ENCODE measurements around the gene VMAC. TPM values are rescaled to one million over a fixed set of nuclear protein-coding genes. Genes with fewer than 3 reads are reported as not detected.
A peak's percentile ranks its signal among the peaks of the same experiment; 100 is the strongest.

The VMAC gene
- total RNA-seq, 1 experiment from 2014 or later: 4.3 TPM

DNA sequence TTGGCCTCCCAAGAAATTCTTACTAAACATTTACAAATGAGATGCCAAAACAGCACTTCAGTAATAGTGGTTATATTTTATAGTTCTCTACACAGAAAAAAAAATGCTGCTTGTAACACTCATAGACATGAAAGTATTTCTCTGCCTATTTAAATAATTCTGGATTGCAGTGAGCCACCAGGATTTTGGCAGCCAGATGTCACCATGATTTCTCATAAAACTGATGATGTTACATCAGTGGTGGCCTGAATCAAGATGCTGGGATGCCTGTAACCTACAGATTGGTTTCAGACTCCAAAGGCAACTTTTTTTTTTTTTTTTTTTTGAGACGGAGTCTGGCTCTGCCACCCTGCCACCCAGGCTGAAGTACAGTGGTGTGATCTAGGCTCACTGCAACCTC is 6.7 kb downstream of the VMAC start:
- H3K36me3 Mint-ChIP-seq (ENCODE audit: insufficient read depth, unreplicated experiment): peaks cover 29% of the 10 kb centered on the region
- no peak for DNase-seq
- no TSS peak for BruUV-seq (replicated peaks)
- no peak overlapping the region for H3K27ac Mint-ChIP-seq (ENCODE audit: unreplicated experiment)
- no peaks in the 10 kb centered on the region for H3K9me3 Mint-ChIP-seq (ENCODE audit: low read depth, unreplicated experiment)
- TF ChIP-seq, protein P1, sequence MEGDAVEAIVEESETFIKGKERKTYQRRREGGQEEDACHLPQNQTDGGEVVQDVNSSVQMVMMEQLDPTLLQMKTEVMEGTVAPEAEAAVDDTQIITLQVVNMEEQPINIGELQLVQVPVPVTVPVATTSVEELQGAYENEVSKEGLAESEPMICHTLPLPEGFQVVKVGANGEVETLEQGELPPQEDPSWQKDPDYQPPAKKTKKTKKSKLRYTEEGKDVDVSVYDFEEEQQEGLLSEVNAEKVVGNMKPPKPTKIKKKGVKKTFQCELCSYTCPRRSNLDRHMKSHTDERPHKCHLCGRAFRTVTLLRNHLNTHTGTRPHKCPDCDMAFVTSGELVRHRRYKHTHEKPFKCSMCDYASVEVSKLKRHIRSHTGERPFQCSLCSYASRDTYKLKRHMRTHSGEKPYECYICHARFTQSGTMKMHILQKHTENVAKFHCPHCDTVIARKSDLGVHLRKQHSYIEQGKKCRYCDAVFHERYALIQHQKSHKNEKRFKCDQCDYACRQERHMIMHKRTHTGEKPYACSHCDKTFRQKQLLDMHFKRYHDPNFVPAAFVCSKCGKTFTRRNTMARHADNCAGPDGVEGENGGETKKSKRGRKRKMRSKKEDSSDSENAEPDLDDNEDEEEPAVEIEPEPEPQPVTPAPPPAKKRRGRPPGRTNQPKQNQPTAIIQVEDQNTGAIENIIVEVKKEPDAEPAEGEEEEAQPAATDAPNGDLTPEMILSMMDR (IDR thresholded peaks at IDR 0.05; ENCODE audit: unreplicated experiment): no peak
- intact Hi-C loops (cut with micrococcal nuclease; ENCODE audit: unreplicated experiment): no loop called here
- CTCF ChIA-PET: no interaction called here
- H3K4me3 Mint-ChIP-seq (ENCODE audit: low read depth, unreplicated experiment): no peak overlapping the region
- H3K27me3 Mint-ChIP-seq (ENCODE audit: unreplicated experiment): no peaks in the 10 kb centered on the region
- H3K4me1 Mint-ChIP-seq (ENCODE audit: low read depth, unreplicated experiment): peaks cover 4% of the 10 kb centered on the region

DNA sequence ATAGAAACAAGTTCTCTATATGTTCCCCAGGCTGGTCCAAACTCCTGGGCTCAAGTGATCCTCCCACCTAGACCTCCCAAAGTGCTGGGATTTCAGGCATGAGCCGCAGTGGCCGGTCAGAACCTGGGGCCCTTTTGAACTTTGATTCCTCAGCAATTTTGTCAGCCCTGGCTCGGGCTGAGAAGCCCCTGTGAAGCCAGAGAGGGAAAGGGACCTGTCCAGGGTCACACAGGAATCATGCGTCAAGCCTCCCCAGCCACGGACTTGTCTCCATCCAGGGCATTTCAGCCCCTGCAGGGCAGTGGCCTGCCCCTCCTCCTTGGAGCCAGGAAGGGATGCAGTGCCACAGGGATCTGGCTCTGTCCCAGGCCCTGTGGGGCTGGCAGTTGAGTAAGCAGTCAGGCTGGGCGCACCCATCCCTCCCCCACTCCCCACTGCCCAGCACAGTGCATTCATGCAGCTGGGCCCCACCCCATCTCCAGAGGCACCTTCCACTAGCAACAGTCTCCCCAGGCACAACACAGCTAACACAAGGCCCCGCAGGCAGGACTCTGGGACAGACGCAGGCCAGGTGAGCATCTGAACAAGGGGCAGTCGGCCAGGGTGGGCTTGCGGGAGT is 9.2 kb downstream of the VMAC start, which contains the start of gene CAPS:
TSS of gene CAPS (plus strand) at position 516 of the 619 bp plus-strand sequence. CDS start 153 bp downstream, outside the sequence.
- TF ChIP-seq, protein P1 (IDR thresholded peaks at IDR 0.05; ENCODE audit: unreplicated experiment): no peak
- H3K27me3 Mint-ChIP-seq (ENCODE audit: unreplicated experiment): no peaks in the 10 kb centered on the region
- peak within 1 kb of the TSS; percentile 63 for H3K27ac Mint-ChIP-seq (ENCODE audit: unreplicated experiment)

DNA sequence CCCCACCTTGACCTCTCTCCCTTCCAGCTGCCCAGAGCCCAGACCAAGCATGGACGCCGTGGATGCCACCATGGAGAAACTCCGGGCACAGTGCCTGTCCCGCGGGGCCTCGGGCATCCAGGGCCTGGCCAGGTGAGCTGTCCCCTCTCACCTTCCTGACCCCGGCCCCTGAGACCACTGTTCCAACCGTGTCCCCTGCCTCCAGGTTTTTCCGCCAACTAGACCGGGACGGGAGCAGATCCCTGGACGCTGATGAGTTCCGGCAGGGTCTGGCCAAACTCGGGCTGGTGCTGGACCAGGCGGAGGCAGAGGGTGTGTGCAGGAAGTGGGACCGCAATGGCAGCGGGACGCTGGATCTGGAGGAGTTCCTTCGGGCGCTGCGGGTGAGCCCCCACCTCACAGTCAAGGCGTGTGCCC is 9.7 kb downstream of the VMAC start:
- Mint-ChIP-seq H3K4me1 (ENCODE audit: low read depth, unreplicated experiment) (no peaks in the 10 kb centered on the region), H3K27me3 (ENCODE audit: unreplicated experiment) (no peaks in the 10 kb centered on the region), H3K9me3 (ENCODE audit: low read depth, unreplicated experiment) (no peaks in the 10 kb centered on the region), H3K27ac (ENCODE audit: unreplicated experiment) (peak overlapping the region; percentile 39), H3K36me3 (ENCODE audit: insufficient read depth, unreplicated experiment) (peaks cover 44% of the 10 kb centered on the region), H3K4me3 (ENCODE audit: low read depth, unreplicated experiment) (peak overlapping the region; percentile 62)
- CTCF ChIA-PET: interaction anchor here (1.0 kb wide), 1 partner anchor 10 kb away, joined by 5 read pairs; no protein-coding TSS in a partner anchor
- TF ChIP-seq, protein P1 (IDR thresholded peaks at IDR 0.05; ENCODE audit: unreplicated experiment): no peak
- DNase-seq: peak; percentile 18
- intact Hi-C loops (cut with micrococcal nuclease; ENCODE audit: unreplicated experiment): no loop called here
- BruUV-seq (replicated peaks): TSS peak; percentile 56

More for the DNA sequence above, 9.2 kb downstream of the VMAC start, which contains the start of gene CAPS:
- CTCF ChIA-PET: interaction anchor here (0.6 to 1.0 kb wide), 2 partner anchors 10 to 150 kb away, joined by 4 to 5 read pairs; no protein-coding TSS in a partner anchor
- no peaks in the 10 kb centered on the region for H3K4me1 Mint-ChIP-seq (ENCODE audit: low read depth, unreplicated experiment)
- H3K9me3 Mint-ChIP-seq (ENCODE audit: low read depth, unreplicated experiment): no peaks in the 10 kb centered on the region
- H3K36me3 Mint-ChIP-seq (ENCODE audit: insufficient read depth, unreplicated experiment): peaks cover 41% of the 10 kb centered on the region
- DNase-seq: peak; percentile 85
- BruUV-seq (replicated peaks): no TSS peak
- H3K4me3 Mint-ChIP-seq (ENCODE audit: low read depth, unreplicated experiment): peak within 1 kb of the TSS; percentile 62
- intact Hi-C loops (cut with micrococcal nuclease; ENCODE audit: unreplicated experiment): no loop called here

DNA sequence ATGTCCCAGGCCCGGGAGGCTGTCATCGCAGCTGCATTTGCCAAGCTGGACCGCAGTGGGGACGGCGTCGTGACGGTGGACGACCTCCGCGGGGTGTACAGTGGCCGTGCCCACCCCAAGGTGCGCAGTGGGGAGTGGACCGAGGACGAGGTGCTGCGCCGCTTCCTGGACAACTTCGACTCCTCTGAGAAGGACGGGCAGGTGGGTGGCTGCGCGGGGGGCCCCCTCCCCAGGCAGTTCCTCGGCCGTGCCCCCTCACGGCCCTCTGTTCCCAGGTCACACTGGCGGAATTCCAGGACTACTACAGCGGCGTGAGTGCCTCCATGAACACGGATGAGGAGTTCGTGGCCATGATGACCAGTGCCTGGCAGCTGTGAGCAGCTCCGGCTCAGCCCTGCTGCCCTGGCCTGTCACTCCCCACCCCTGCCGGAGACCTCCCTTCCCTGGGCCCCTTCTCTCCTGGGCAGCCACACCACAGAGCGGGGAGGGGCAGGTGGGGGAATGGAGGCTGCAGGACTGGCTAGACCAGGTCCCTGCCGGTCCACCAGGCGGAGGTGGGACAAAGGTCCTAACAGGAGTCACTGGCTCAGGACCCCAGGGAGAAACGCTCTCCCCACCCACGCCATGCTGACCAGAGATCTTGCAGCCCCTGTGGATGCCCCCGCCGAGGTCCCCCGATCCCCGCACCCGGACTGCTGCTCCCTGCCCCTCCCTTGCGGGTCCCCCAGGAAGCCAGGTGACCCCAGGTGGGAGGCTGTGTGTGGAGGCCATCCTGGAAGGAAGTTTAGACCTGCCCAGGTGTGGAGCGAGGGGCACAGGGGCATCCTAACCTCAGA is 10.5 kb downstream of the VMAC start:
- DNase-seq: peak; percentile 80
- Mint-ChIP-seq H3K4me3 (ENCODE audit: low read depth, unreplicated experiment) (peak overlapping the region; percentile 62), H3K27me3 (ENCODE audit: unreplicated experiment) (no peaks in the 10 kb centered on the region), H3K9me3 (ENCODE audit: low read depth, unreplicated experiment) (no peaks in the 10 kb centered on the region), H3K36me3 (ENCODE audit: insufficient read depth, unreplicated experiment) (peaks cover 52% of the 10 kb centered on the region), H3K4me1 (ENCODE audit: low read depth, unreplicated experiment) (no peaks in the 10 kb centered on the region), H3K27ac (ENCODE audit: unreplicated experiment) (peak overlapping the region; percentile 63)
- intact Hi-C loops (cut with micrococcal nuclease; ENCODE audit: unreplicated experiment): no loop called here
- TF ChIP-seq, protein P1 (IDR thresholded peaks at IDR 0.05; ENCODE audit: unreplicated experiment): no peak
- CTCF ChIA-PET: interaction anchor here (0.5 to 1.3 kb wide), 2 partner anchors 111 to 381 kb away, joined by 4 read pairs; no protein-coding TSS in a partner anchor
- no TSS peak for BruUV-seq (replicated peaks)

All from Calu3 (cell line).